Parathyroid adenoma (tissue), 2 donors: ENCODE results near the gene NF1.

Experiments
- H2AFZ ChIP-seq: fragments of 300-600 bp; sonication (generic); one replicate; pipeline ENCODE4 v1.7.0; 2017; ENCODE audit warnings: antibody characterized with exemption, mild to moderate bottlenecking
- H3K27ac ChIP-seq: fragments of 300-600 bp; sonication (generic); one replicate; pipeline ENCODE4 v1.7.0; 2017
- H3K27me3 ChIP-seq: fragments of 300-600 bp; sonication (generic); one replicate; pipeline ENCODE4 v1.7.0; 2017; ENCODE audit warnings: low read length; ENCODE audit not compliant: control insufficient read depth, insufficient read depth
- H3K36me3 ChIP-seq: fragments of 300-600 bp; sonication (generic); one replicate; pipeline ENCODE4 v1.7.0; 2017; ENCODE audit warnings: low read length; ENCODE audit not compliant: control insufficient read depth, insufficient read depth
- H3K4me1 ChIP-seq: fragments of 300-600 bp; sonication (generic); one replicate; pipeline ENCODE4 v1.7.0; 2017; ENCODE audit warnings: control low read depth
- H3K4me2 ChIP-seq: fragments of 300-600 bp; sonication (generic); one replicate; pipeline ENCODE4 v1.7.0; 2017; ENCODE audit warnings: low read length
- H3K4me3 ChIP-seq: fragments of 300-600 bp; sonication (generic); one replicate; pipeline ENCODE4 v1.7.0; 2017; ENCODE audit warnings: low read depth, low read length
- H3K79me2 ChIP-seq: fragments of 300-600 bp; sonication (generic); one replicate; pipeline ENCODE4 v1.7.0; 2017; ENCODE audit warnings: control low read depth
- H3K9ac ChIP-seq: fragments of 300-600 bp; sonication (generic); one replicate; pipeline ENCODE4 v1.7.0; 2017; ENCODE audit warnings: mild to moderate bottlenecking
- H3K9me3 ChIP-seq: fragments of 300-600 bp; sonication (generic); one replicate; pipeline ENCODE4 v1.7.0; 2017; ENCODE audit warnings: low read length; ENCODE audit not compliant: control insufficient read depth
- CTCF ChIP-seq: fragments of 300-600 bp; sonication (generic); IDR thresholded peaks from one replicate; pipeline ENCODE4 v1.7.0; 2017; ENCODE audit warnings: antibody characterized with exemption, mild to moderate bottlenecking
- donor health status: primary hyperparathyroidism.

Gene NF1

DNA sequence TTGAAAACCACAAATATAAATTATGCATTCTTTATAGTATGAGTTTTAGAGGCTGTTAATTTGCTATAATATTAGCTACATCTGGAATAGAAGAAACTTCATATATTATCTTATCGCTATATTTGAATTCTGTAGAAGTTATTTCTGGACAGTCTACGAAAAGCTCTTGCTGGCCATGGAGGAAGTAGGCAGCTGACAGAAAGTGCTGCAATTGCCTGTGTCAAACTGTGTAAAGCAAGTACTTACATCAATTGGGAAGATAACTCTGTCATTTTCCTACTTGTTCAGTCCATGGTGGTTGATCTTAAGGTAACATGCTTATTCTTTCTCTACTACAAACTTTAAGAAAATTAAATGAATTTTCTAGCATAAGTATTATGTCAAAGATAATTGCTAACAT is 105.5 kb downstream of the NF1 start:
- Histone ChIP-seq H3K9ac (no peak overlapping the region), H2AFZ (no peak overlapping the region), H3K79me2 (no peaks in the 10 kb centered on the region), H3K27me3 (no peaks in the 10 kb centered on the region), H3K4me2 (no peak overlapping the region), H3K4me3 (no peak overlapping the region), H3K9me3 (no peaks in the 10 kb centered on the region), H3K4me1 (no peaks in the 10 kb centered on the region), H3K27ac (no peak overlapping the region), H3K36me3 (no peaks in the 10 kb centered on the region)
- TF ChIP-seq CTCF, result no peak

DNA sequence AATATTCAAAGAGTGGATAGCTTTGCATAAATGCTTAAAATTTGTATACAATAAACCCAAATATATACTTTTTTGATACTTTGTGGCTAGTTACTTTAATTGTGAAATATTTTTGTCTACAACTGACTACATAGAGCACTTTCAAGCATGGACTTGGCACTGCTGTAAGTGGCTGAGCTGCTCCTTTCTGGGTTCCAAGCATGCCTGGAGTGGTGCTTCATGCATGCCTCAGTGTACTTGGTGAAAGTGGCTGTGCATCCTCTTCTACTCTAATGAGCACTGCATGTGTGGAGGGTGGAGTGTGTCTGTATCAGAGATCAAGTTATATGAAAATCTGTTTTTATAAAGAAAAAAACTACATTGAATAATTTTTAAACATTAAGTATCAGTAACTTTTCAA is 108.2 kb downstream of the NF1 start:
- Histone ChIP-seq H3K4me2 (no peak overlapping the region), H3K36me3 (no peaks in the 10 kb centered on the region), H2AFZ (no peak overlapping the region), H3K4me1 (no peaks in the 10 kb centered on the region), H3K27me3 (no peaks in the 10 kb centered on the region), H3K79me2 (no peaks in the 10 kb centered on the region), H3K9ac (no peak overlapping the region), H3K27ac (no peak overlapping the region), H3K9me3 (no peaks in the 10 kb centered on the region), H3K4me3 (no peak overlapping the region)
- TF ChIP-seq CTCF, result no peak

- no peak overlapping the region for H2AFZ ChIP-seq
These were observed 116.7 kb downstream of the NF1 start for GRCh38 chr17:31211352-31212012.

GRCh38 chr17:31216031-31216751 is 121.4 kb downstream of the NF1 start:
- Histone ChIP-seq H3K4me1 (no peaks in the 10 kb centered on the region), H3K36me3 (no peaks in the 10 kb centered on the region), H3K27ac (no peak overlapping the region), H3K4me3 (no peak overlapping the region), H3K4me2 (no peak overlapping the region), H3K9me3 (no peaks in the 10 kb centered on the region), H2AFZ (no peak overlapping the region), H3K9ac (no peak overlapping the region), H3K27me3 (no peaks in the 10 kb centered on the region), H3K79me2 (no peaks in the 10 kb centered on the region)
- peak; percentile 73 for TF ChIP-seq CTCF

More at GRCh38 chr17:31211352-31212012, 116.7 kb downstream of the NF1 start:
- Histone ChIP-seq H3K9me3 (no peaks in the 10 kb centered on the region), H3K27ac (no peak overlapping the region), H3K79me2 (no peaks in the 10 kb centered on the region), H3K9ac (no peak overlapping the region), H3K36me3 (no peaks in the 10 kb centered on the region), H3K4me2 (no peak overlapping the region), H3K4me3 (no peak overlapping the region), H3K4me1 (no peaks in the 10 kb centered on the region), H3K27me3 (no peaks in the 10 kb centered on the region)
- no peak for TF ChIP-seq CTCF
